WTC11 (cell line): Measurements from ENCODE around the gene STRA8. TPM values are rescaled to one million over a fixed set of nuclear protein-coding genes. Genes with fewer than 3 reads are reported as not detected.

ENCODE experiments used
- ATAC-seq: fragments of 200-7000 bp; cut with Tn5 transposase; 2 replicates; pipeline ENCODE4 v1.10.0; 2021; ENCODE audit warnings: mild to moderate bottlenecking, moderate library complexity
- CTCF ChIA-PET: fragments of 300-600 bp; sonication (Branson Sonifier 250); formaldehyde crosslinking; loops from one replicate; lab custom pipeline; 2021; ENCODE audit warnings: antibody characterized with exemption; lab: Charles Lee
- POLR2A ChIA-PET: fragments of 350-600 bp; sonication (Branson Sonifier 250); formaldehyde crosslinking; loops from one replicate; lab custom pipeline; 2021; ENCODE audit warnings: antibody characterized with exemption; lab: Charles Lee
- DNase-seq: peaks from one replicate; pipeline ENCODE4 v3.0.0; 2021; ENCODE audit warnings: low spot score
- H3K27ac Mint-ChIP-seq: 2 replicates; pipeline ENCODE4 v1.8.0; 2021; ENCODE audit warnings: mixed read lengths
- H3K27me3 Mint-ChIP-seq: 2 replicates; pipeline ENCODE4 v1.8.0; 2021; ENCODE audit warnings: low read depth, mild to moderate bottlenecking, moderate library complexity, mixed read lengths
- H3K36me3 Mint-ChIP-seq: 2 replicates; pipeline ENCODE4 v1.8.0; 2021; ENCODE audit warnings: mixed read lengths
- H3K4me1 Mint-ChIP-seq: 2 replicates; pipeline ENCODE4 v1.8.0; 2022; ENCODE audit warnings: mixed read lengths
- H3K4me3 Mint-ChIP-seq: 2 replicates; pipeline ENCODE4 v1.8.0; 2021; ENCODE audit warnings: mild to moderate bottlenecking, moderate library complexity, mixed read lengths
- H3K9me3 Mint-ChIP-seq: 2 replicates; pipeline ENCODE4 v1.8.0; 2021; ENCODE audit warnings: mixed read lengths
- EMX1 ChIP-seq: fragments of 250-450 bp; sonication (Bioruptor Pico); IDR thresholded peaks from 2 replicates; pipeline ENCODE4 v1.8.0; 2021; ENCODE audit warnings: mild to moderate bottlenecking
- GTF2I ChIP-seq: fragments of 250-450 bp; sonication (Bioruptor Pico); conservative IDR thresholded peaks from 2 replicates; pipeline ENCODE4 v1.4.0; 2021; ENCODE audit warnings: mild to moderate bottlenecking
- IRF2 ChIP-seq: sonication (generic); formaldehyde crosslinking; IDR thresholded peaks from 2 replicates; pipeline ENCODE4 v1.8.0; 2022; ENCODE audit warnings: low read depth, missing genetic modification reagents, borderline replicate concordance
- JUN ChIP-seq: sonication (generic); formaldehyde crosslinking; IDR thresholded peaks from 2 replicates; pipeline ENCODE4 v1.8.0; 2023; ENCODE audit warnings: mild to moderate bottlenecking, missing genetic modification reagents
- NR1H2 ChIP-seq: sonication (generic); formaldehyde crosslinking; IDR thresholded peaks from 2 replicates; pipeline ENCODE4 v1.9.0; 2021; ENCODE audit warnings: mild to moderate bottlenecking, moderate library complexity, missing genetic modification reagents
- SMAD3 ChIP-seq: sonication (generic); formaldehyde crosslinking; IDR thresholded peaks from 2 replicates; pipeline ENCODE4 v1.8.0; 2022; ENCODE audit warnings: missing genetic modification reagents, mild to moderate bottlenecking, borderline replicate concordance
- ZNF317 ChIP-seq: sonication (generic); formaldehyde crosslinking; IDR thresholded peaks from 2 replicates; pipeline ENCODE4 v1.8.1; 2023; ENCODE audit warnings: low read depth, mild to moderate bottlenecking, moderate library complexity, missing genetic modification reagents, borderline replicate concordance
- ZNF416 ChIP-seq: fragments of 250-450 bp; sonication (Bioruptor Pico); IDR thresholded peaks from 2 replicates; pipeline ENCODE4 v1.9.0; 2021; ENCODE audit warnings: mild to moderate bottlenecking, inconsistent platforms
- total RNA-seq: library from RNA; stranded (reverse); gene quantifications from 3 replicates; pipeline ENCODE4 v1.2.3, GENCODE V29; 2021
- TF ChIP-seq, protein P1 (sequence below): sonication (generic); formaldehyde crosslinking; IDR thresholded peaks from 2 replicates; pipeline ENCODE4 v1.8.0; 2023; ENCODE audit warnings: missing genetic modification reagents, mild to moderate bottlenecking, borderline replicate concordance
- TF ChIP-seq, protein P2 (sequence below): sonication (generic); formaldehyde crosslinking; IDR thresholded peaks from 2 replicates; pipeline ENCODE4 v1.8.1; 2023; ENCODE audit warnings: mild to moderate bottlenecking, missing genetic modification reagents
- TF ChIP-seq, protein P3 (sequence below): sonication (generic); formaldehyde crosslinking; IDR thresholded peaks from 2 replicates; pipeline ENCODE4 v1.8.1; 2023; ENCODE audit warnings: mild to moderate bottlenecking, missing genetic modification reagents, moderate library complexity
- TF ChIP-seq, protein P4 (sequence below): sonication (generic); formaldehyde crosslinking; IDR thresholded peaks from 2 replicates; pipeline ENCODE4 v1.8.1; 2022; ENCODE audit warnings: mild to moderate bottlenecking, moderate library complexity, missing genetic modification reagents
- TF ChIP-seq, protein P5 (sequence below): fragments of 250-450 bp; sonication (Bioruptor Pico); IDR thresholded peaks from 2 replicates; pipeline ENCODE4 v1.9.0; 2021; ENCODE audit warnings: mild to moderate bottlenecking
- TF ChIP-seq, protein P6 (sequence below): sonication (generic); formaldehyde crosslinking; IDR thresholded peaks from 2 replicates; pipeline ENCODE4 v1.8.0; 2022; ENCODE audit warnings: mild to moderate bottlenecking, missing genetic modification reagents
- TF ChIP-seq, protein P7 (sequence below): fragments of 250-450 bp; sonication (Bioruptor Pico); IDR thresholded peaks from 2 replicates; pipeline ENCODE4 v1.8.0; 2021; ENCODE audit warnings: mild to moderate bottlenecking
- TF ChIP-seq, protein P8 (sequence below): fragments of 250-450 bp; sonication (Bioruptor Pico); IDR thresholded peaks from 2 replicates; pipeline ENCODE4 v1.9.0; 2021; ENCODE audit warnings: moderate library complexity, mild to moderate bottlenecking, inconsistent platforms, borderline replicate concordance
- TF ChIP-seq, protein P9 (sequence below): sonication (generic); formaldehyde crosslinking; IDR thresholded peaks from 2 replicates; pipeline ENCODE4 v1.8.0; 2023; ENCODE audit warnings: mild to moderate bottlenecking, missing genetic modification reagents

The STRA8 gene
- total RNA-seq, 1 experiment from 2014 or later = not detected

DNA sequence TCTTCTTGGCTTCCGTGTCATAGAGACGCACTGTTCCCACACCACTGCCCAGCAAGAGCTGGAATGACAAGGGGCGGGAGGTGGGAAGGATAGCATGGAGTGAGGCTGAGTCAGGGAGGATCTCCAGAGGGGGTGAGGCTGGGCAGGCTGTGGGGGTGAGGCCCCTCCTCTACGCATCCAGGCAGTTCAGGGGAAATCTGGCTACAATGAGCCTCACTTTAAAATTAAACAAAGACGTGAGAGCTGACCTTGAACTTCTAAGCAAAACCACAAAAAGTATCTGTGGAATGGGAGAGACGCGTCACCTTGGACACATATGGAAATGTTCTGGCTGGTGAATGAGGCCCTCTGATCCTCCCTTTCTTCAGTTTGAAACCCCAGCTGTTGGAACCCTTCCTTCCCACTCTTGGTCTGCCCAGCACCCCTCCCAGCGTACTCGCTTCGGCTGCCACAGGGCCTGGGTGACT lies 40.0 kb upstream of the STRA8 start (continued):
- TF ChIP-seq, protein P1, sequence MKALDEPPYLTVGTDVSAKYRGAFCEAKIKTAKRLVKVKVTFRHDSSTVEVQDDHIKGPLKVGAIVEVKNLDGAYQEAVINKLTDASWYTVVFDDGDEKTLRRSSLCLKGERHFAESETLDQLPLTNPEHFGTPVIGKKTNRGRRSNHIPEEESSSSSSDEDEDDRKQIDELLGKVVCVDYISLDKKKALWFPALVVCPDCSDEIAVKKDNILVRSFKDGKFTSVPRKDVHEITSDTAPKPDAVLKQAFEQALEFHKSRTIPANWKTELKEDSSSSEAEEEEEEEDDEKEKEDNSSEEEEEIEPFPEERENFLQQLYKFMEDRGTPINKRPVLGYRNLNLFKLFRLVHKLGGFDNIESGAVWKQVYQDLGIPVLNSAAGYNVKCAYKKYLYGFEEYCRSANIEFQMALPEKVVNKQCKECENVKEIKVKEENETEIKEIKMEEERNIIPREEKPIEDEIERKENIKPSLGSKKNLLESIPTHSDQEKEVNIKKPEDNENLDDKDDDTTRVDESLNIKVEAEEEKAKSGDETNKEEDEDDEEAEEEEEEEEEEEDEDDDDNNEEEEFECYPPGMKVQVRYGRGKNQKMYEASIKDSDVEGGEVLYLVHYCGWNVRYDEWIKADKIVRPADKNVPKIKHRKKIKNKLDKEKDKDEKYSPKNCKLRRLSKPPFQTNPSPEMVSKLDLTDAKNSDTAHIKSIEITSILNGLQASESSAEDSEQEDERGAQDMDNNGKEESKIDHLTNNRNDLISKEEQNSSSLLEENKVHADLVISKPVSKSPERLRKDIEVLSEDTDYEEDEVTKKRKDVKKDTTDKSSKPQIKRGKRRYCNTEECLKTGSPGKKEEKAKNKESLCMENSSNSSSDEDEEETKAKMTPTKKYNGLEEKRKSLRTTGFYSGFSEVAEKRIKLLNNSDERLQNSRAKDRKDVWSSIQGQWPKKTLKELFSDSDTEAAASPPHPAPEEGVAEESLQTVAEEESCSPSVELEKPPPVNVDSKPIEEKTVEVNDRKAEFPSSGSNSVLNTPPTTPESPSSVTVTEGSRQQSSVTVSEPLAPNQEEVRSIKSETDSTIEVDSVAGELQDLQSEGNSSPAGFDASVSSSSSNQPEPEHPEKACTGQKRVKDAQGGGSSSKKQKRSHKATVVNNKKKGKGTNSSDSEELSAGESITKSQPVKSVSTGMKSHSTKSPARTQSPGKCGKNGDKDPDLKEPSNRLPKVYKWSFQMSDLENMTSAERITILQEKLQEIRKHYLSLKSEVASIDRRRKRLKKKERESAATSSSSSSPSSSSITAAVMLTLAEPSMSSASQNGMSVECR (CRISPR knock-in tag) = no peak
- TF ChIP-seq IRF2 = no peak

DNA sequence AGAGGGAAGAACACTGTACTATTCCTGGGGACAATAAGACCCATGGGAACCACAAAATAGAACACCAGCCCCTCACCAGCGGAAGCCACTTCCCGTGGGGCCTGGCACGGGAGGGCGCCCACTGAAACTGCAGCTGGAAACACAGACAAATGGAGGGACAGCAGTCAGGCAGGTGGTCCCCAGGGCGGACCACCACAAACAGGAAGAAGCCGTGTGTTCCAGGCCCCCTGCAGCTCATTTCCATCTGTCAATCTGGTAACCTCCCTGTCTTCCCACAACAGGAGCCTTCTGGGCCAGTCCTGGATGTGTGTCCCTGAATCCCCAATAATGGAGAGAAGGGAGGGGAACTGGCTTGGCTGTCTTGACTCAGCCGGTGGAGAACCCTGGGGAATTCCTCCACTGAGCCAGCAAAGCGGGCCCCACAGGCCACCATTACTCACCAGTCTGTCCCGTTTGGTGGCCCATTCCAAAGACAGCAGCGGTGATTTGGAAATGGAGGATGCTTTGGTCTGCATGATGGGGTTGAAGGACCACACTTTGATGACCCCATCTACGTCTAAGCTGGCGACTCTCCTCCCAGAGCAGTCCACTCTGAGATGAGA lies 39.0 kb upstream of the STRA8 start:
- Mint-ChIP-seq H3K27ac (peak overlapping the region; percentile 17; the same call in 1 of the 2 replicates), H3K9me3 (no peaks in the 10 kb centered on the region), H3K4me1 (peaks cover 5% of the 10 kb centered on the region), H3K4me3 (no peak overlapping the region)
- no peak for ATAC-seq
- DNase-seq = no peak
- TF ChIP-seq NR1H2 (CRISPR knock-in tag) = no peak
- TF ChIP-seq, protein P2, sequence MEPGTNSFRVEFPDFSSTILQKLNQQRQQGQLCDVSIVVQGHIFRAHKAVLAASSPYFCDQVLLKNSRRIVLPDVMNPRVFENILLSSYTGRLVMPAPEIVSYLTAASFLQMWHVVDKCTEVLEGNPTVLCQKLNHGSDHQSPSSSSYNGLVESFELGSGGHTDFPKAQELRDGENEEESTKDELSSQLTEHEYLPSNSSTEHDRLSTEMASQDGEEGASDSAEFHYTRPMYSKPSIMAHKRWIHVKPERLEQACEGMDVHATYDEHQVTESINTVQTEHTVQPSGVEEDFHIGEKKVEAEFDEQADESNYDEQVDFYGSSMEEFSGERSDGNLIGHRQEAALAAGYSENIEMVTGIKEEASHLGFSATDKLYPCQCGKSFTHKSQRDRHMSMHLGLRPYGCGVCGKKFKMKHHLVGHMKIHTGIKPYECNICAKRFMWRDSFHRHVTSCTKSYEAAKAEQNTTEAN (CRISPR knock-in tag) = no peak
- no peak for TF ChIP-seq ZNF317 (CRISPR knock-in tag)
- TF ChIP-seq, protein P3, sequence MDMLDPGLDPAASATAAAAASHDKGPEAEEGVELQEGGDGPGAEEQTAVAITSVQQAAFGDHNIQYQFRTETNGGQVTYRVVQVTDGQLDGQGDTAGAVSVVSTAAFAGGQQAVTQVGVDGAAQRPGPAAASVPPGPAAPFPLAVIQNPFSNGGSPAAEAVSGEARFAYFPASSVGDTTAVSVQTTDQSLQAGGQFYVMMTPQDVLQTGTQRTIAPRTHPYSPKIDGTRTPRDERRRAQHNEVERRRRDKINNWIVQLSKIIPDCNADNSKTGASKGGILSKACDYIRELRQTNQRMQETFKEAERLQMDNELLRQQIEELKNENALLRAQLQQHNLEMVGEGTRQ (CRISPR knock-in tag) = no peak
- no peak for TF ChIP-seq GTF2I
- no peak for TF ChIP-seq ZNF416
- no peak for TF ChIP-seq JUN (CRISPR knock-in tag)
- TF ChIP-seq, protein P4, sequence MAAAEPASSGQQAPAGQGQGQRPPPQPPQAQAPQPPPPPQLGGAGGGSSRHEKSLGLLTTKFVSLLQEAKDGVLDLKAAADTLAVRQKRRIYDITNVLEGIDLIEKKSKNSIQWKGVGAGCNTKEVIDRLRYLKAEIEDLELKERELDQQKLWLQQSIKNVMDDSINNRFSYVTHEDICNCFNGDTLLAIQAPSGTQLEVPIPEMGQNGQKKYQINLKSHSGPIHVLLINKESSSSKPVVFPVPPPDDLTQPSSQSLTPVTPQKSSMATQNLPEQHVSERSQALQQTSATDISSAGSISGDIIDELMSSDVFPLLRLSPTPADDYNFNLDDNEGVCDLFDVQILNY (CRISPR knock-in tag) = no peak
- no peak for TF ChIP-seq EMX1 (CRISPR knock-in tag)
- TF ChIP-seq, all 79 proteins: peak for 0
- peaks cover 28% of the 10 kb centered on the region for H3K36me3 Mint-ChIP-seq
- H3K27me3 Mint-ChIP-seq = no peaks in the 10 kb centered on the region
- POLR2A ChIA-PET = no interaction called here
- CTCF ChIA-PET = interaction anchor here (1.3 kb wide), 1 partner anchor 80 kb away, joined by 3 read pairs; no protein-coding TSS in a partner anchor

DNA sequence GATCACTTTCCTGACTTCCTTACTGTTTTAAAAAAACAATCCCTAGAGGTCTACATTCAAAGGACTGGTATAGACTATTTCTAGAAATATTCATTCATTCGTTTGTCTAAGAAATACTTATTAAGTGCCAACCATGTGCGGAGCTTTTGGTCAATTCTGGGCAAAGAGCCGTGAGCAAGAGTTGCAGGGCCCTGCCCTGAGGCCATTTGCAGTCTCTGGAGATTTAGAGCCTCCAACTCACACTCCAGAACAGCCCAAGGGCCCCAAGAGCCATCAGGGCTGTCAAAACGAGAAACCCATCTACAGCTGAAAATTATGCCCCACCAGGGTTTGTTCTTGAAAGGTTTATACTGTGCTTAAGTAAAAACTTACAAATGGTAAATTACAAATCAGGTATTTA lies 38.5 kb upstream of the STRA8 start:
- H3K9me3 Mint-ChIP-seq = no peaks in the 10 kb centered on the region
- ChIA-PET POLR2A (no interaction called here), CTCF (interaction anchor here (1.3 kb wide), 1 partner anchor 79 kb away, joined by 3 read pairs; no protein-coding TSS in a partner anchor)
- DNase-seq = no peak
- ATAC-seq = no peak
- peaks cover 28% of the 10 kb centered on the region for H3K36me3 Mint-ChIP-seq
- peaks cover 8% of the 10 kb centered on the region for H3K4me1 Mint-ChIP-seq
- no peaks in the 10 kb centered on the region for H3K27me3 Mint-ChIP-seq
- no peak overlapping the region for H3K27ac Mint-ChIP-seq
- H3K4me3 Mint-ChIP-seq = no peak overlapping the region
- TF ChIP-seq, protein P5, sequence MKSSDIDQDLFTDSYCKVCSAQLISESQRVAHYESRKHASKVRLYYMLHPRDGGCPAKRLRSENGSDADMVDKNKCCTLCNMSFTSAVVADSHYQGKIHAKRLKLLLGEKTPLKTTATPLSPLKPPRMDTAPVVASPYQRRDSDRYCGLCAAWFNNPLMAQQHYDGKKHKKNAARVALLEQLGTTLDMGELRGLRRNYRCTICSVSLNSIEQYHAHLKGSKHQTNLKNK = no peak
- TF ChIP-seq, protein P6, sequence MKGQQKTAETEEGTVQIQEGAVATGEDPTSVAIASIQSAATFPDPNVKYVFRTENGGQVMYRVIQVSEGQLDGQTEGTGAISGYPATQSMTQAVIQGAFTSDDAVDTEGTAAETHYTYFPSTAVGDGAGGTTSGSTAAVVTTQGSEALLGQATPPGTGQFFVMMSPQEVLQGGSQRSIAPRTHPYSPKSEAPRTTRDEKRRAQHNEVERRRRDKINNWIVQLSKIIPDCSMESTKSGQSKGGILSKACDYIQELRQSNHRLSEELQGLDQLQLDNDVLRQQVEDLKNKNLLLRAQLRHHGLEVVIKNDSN (CRISPR knock-in tag) = no peak
- TF ChIP-seq, protein P7, sequence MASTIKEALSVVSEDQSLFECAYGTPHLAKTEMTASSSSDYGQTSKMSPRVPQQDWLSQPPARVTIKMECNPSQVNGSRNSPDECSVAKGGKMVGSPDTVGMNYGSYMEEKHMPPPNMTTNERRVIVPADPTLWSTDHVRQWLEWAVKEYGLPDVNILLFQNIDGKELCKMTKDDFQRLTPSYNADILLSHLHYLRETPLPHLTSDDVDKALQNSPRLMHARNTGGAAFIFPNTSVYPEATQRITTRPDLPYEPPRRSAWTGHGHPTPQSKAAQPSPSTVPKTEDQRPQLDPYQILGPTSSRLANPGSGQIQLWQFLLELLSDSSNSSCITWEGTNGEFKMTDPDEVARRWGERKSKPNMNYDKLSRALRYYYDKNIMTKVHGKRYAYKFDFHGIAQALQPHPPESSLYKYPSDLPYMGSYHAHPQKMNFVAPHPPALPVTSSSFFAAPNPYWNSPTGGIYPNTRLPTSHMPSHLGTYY (CRISPR knock-in tag) = no peak
- TF ChIP-seq, protein P8, sequence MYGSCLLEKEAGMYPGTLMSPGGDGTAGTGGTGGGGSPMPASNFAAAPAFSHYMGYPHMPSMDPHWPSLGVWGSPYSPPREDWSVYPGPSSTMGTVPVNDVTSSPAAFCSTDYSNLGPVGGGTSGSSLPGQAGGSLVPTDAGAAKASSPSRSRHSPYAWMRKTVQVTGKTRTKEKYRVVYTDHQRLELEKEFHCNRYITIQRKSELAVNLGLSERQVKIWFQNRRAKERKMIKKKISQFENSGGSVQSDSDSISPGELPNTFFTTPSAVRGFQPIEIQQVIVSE (CRISPR knock-in tag) = no peak
- TF ChIP-seq, protein P9, sequence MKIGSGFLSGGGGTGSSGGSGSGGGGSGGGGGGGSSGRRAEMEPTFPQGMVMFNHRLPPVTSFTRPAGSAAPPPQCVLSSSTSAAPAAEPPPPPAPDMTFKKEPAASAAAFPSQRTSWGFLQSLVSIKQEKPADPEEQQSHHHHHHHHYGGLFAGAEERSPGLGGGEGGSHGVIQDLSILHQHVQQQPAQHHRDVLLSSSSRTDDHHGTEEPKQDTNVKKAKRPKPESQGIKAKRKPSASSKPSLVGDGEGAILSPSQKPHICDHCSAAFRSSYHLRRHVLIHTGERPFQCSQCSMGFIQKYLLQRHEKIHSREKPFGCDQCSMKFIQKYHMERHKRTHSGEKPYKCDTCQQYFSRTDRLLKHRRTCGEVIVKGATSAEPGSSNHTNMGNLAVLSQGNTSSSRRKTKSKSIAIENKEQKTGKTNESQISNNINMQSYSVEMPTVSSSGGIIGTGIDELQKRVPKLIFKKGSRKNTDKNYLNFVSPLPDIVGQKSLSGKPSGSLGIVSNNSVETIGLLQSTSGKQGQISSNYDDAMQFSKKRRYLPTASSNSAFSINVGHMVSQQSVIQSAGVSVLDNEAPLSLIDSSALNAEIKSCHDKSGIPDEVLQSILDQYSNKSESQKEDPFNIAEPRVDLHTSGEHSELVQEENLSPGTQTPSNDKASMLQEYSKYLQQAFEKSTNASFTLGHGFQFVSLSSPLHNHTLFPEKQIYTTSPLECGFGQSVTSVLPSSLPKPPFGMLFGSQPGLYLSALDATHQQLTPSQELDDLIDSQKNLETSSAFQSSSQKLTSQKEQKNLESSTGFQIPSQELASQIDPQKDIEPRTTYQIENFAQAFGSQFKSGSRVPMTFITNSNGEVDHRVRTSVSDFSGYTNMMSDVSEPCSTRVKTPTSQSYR (CRISPR knock-in tag) = no peak
- TF ChIP-seq SMAD3 = no peak
